ENCODE data around the gene IMMP2L. TPM values are rescaled to one million over a fixed set of nuclear protein-coding genes. Genes with fewer than 3 reads are reported as not detected.

IMMP2L gene
- total RNA-seq, 1 donor from 2014 or later: 31.9 TPM

- DNase-seq (no peak), ATAC-seq (ENCODE audit: low read depth) (no peak)
- H3K4me3 Mint-ChIP-seq: no peak overlapping the region
- no peaks in the 10 kb centered on the region for H3K9me3 Mint-ChIP-seq
- intact Hi-C loops (cut with micrococcal nuclease): loop anchor here (5.0 kb wide), 1 partner anchor 638 kb away; no protein-coding TSS in a partner anchor
- TF ChIP-seq CTCF (IDR thresholded peaks at IDR 0.05): no peak
- no peaks in the 10 kb centered on the region for H3K27me3 Mint-ChIP-seq
- CTCF ChIA-PET: no interaction called here
- no peak overlapping the region for H3K27ac Mint-ChIP-seq
- no peaks in the 10 kb centered on the region for H3K36me3 Mint-ChIP-seq (ENCODE audit: low read depth)
- no peaks in the 10 kb centered on the region for H3K4me1 Mint-ChIP-seq
- POLR2A ChIA-PET: no interaction called here
Observed at GRCh38 chr7:110720626-110721025, 841.7 kb downstream of the IMMP2L start.

GRCh38 chr7:110719741-110720140, 842.6 kb downstream of the IMMP2L start:
- H3K36me3 Mint-ChIP-seq (ENCODE audit: low read depth): no peaks in the 10 kb centered on the region
- ChIA-PET CTCF (no interaction called here), POLR2A (no interaction called here)
- no peaks in the 10 kb centered on the region for H3K27me3 Mint-ChIP-seq
- no peaks in the 10 kb centered on the region for H3K4me1 Mint-ChIP-seq
- H3K9me3 Mint-ChIP-seq: peaks cover 2% of the 10 kb centered on the region
- TF ChIP-seq CTCF (IDR thresholded peaks at IDR 0.05): no peak
- no peak overlapping the region for H3K27ac Mint-ChIP-seq
- no peak for ATAC-seq (ENCODE audit: low read depth)
- no peak for DNase-seq
- intact Hi-C loops (cut with micrococcal nuclease): loop anchor here (5.0 kb wide), 1 partner anchor 637 kb away; no protein-coding TSS in a partner anchor
- H3K4me3 Mint-ChIP-seq: no peak overlapping the region

GRCh38 chr7:110718503-110719205, 843.6 kb downstream of the IMMP2L start:
- intact Hi-C loops (cut with micrococcal nuclease): no loop called here
- no peak for TF ChIP-seq CTCF (IDR thresholded peaks at IDR 0.05)
- H3K27me3 Mint-ChIP-seq: no peaks in the 10 kb centered on the region
- no peak for DNase-seq
- H3K4me3 Mint-ChIP-seq: no peak overlapping the region
- H3K36me3 Mint-ChIP-seq (ENCODE audit: low read depth): no peaks in the 10 kb centered on the region
- H3K4me1 Mint-ChIP-seq: no peaks in the 10 kb centered on the region
- H3K27ac Mint-ChIP-seq: no peak overlapping the region
- POLR2A ChIA-PET: no interaction called here
- CTCF ChIA-PET: no interaction called here
- no peak for ATAC-seq (ENCODE audit: low read depth)
- peaks cover 2% of the 10 kb centered on the region for H3K9me3 Mint-ChIP-seq

- Mint-ChIP-seq H3K36me3 (ENCODE audit: low read depth) (no peaks in the 10 kb centered on the region), H3K9me3 (no peaks in the 10 kb centered on the region), H3K27ac (no peak overlapping the region), H3K4me3 (no peak overlapping the region), H3K27me3 (no peaks in the 10 kb centered on the region), H3K4me1 (no peaks in the 10 kb centered on the region)
- ATAC-seq (ENCODE audit: low read depth): no peak
- DNase-seq: no peak
- ChIA-PET CTCF (no interaction called here), POLR2A (no interaction called here)
- intact Hi-C loops (cut with micrococcal nuclease): no loop called here
- TF ChIP-seq CTCF (IDR thresholded peaks at IDR 0.05): no peak
Observed at GRCh38 chr7:110704225-110704624, 858.1 kb downstream of the IMMP2L start.

- CTCF ChIA-PET: no interaction called here
- intact Hi-C loops (cut with micrococcal nuclease): no loop called here
- DNase-seq (no peak), ATAC-seq (ENCODE audit: low read depth) (no peak)
- H3K36me3 Mint-ChIP-seq (ENCODE audit: low read depth): no peaks in the 10 kb centered on the region
- no peaks in the 10 kb centered on the region for H3K4me1 Mint-ChIP-seq
- H3K9me3 Mint-ChIP-seq: no peaks in the 10 kb centered on the region
- H3K4me3 Mint-ChIP-seq: no peak overlapping the region
- no peak for TF ChIP-seq CTCF (IDR thresholded peaks at IDR 0.05)
- POLR2A ChIA-PET: no interaction called here
- no peaks in the 10 kb centered on the region for H3K27me3 Mint-ChIP-seq
- no peak overlapping the region for H3K27ac Mint-ChIP-seq
Observed at GRCh38 chr7:110698576-110698975, 863.7 kb downstream of the IMMP2L start.
